ENCODE measurements around the gene ST3GAL6.

- TF ChIP-seq EP300 (conservative IDR thresholded peaks at IDR 0.05; ENCODE audit: poor library complexity, severe bottlenecking) = no peak
- no peak for TF ChIP-seq POLR2AphosphoS5 (IDR thresholded peaks at IDR 0.05)
- no peak for TF ChIP-seq CTCF (IDR thresholded peaks at IDR 0.05; ENCODE audit: poor library complexity, severe bottlenecking)
- TF ChIP-seq EZH2 (IDR thresholded peaks at IDR 0.05; ENCODE audit: borderline replicate concordance, insufficient read depth, low read length, poor library complexity, severe bottlenecking) = no peak
Measured at GRCh38 chr3:98761643-98762229, 1.4 kb upstream of the ST3GAL6 start.
